WTC11 (cell line): Measurements from ENCODE around the gene DCLK2. TPM values are rescaled to one million over a fixed set of nuclear protein-coding genes. Genes with fewer than 3 reads are reported as not detected.

Experiments
- ATAC-seq: fragments of 200-7000 bp; cut with Tn5 transposase; 2 replicates; pipeline ENCODE4 v1.10.0; 2021; ENCODE audit warnings: mild to moderate bottlenecking, moderate library complexity
- CTCF ChIA-PET: fragments of 300-600 bp; sonication (Branson Sonifier 250); formaldehyde crosslinking; loops from one replicate; lab custom pipeline; 2021; ENCODE audit warnings: antibody characterized with exemption; lab: Charles Lee
- POLR2A ChIA-PET: fragments of 350-600 bp; sonication (Branson Sonifier 250); formaldehyde crosslinking; loops from one replicate; lab custom pipeline; 2021; ENCODE audit warnings: antibody characterized with exemption; lab: Charles Lee
- DNase-seq: peaks from one replicate; pipeline ENCODE4 v3.0.0; 2021; ENCODE audit warnings: low spot score
- H3K27ac Mint-ChIP-seq: 2 replicates; pipeline ENCODE4 v1.8.0; 2021; ENCODE audit warnings: mixed read lengths
- H3K27me3 Mint-ChIP-seq: 2 replicates; pipeline ENCODE4 v1.8.0; 2021; ENCODE audit warnings: low read depth, mild to moderate bottlenecking, moderate library complexity, mixed read lengths
- H3K36me3 Mint-ChIP-seq: 2 replicates; pipeline ENCODE4 v1.8.0; 2021; ENCODE audit warnings: mixed read lengths
- H3K4me1 Mint-ChIP-seq: 2 replicates; pipeline ENCODE4 v1.8.0; 2022; ENCODE audit warnings: mixed read lengths
- H3K4me3 Mint-ChIP-seq: 2 replicates; pipeline ENCODE4 v1.8.0; 2021; ENCODE audit warnings: mild to moderate bottlenecking, moderate library complexity, mixed read lengths
- H3K9me3 Mint-ChIP-seq: 2 replicates; pipeline ENCODE4 v1.8.0; 2021; ENCODE audit warnings: mixed read lengths
- E2F5 ChIP-seq: sonication (generic); formaldehyde crosslinking; IDR thresholded peaks from 2 replicates; pipeline ENCODE4 v1.8.1; 2022; ENCODE audit warnings: mild to moderate bottlenecking, moderate library complexity, missing genetic modification reagents
- EMX1 ChIP-seq: fragments of 250-450 bp; sonication (Bioruptor Pico); IDR thresholded peaks from 2 replicates; pipeline ENCODE4 v1.8.0; 2021; ENCODE audit warnings: mild to moderate bottlenecking
- GABPB1 ChIP-seq: sonication (generic); formaldehyde crosslinking; IDR thresholded peaks from 2 replicates; pipeline ENCODE4 v1.8.1; 2023; ENCODE audit warnings: mild to moderate bottlenecking, missing genetic modification reagents
- MYBL2 ChIP-seq: sonication (generic); formaldehyde crosslinking; IDR thresholded peaks from 2 replicates; pipeline ENCODE4 v1.8.1; 2023; ENCODE audit warnings: mild to moderate bottlenecking, moderate library complexity, missing genetic modification reagents
- RELA ChIP-seq: sonication (generic); formaldehyde crosslinking; IDR thresholded peaks from 2 replicates; pipeline ENCODE4 v1.8.1; 2022; ENCODE audit warnings: missing genetic modification reagents, mild to moderate bottlenecking, borderline replicate concordance
- SP1 ChIP-seq: sonication (generic); formaldehyde crosslinking; conservative IDR thresholded peaks from 2 replicates; pipeline ENCODE4 v1.8.1; 2022; ENCODE audit warnings: missing genetic modification reagents
- STAT6 ChIP-seq: sonication (generic); formaldehyde crosslinking; conservative IDR thresholded peaks from 2 replicates; pipeline ENCODE4 v1.8.1; 2023; ENCODE audit warnings: mild to moderate bottlenecking, low read depth, missing genetic modification reagents, moderate library complexity
- TCF7 ChIP-seq: sonication (generic); formaldehyde crosslinking; IDR thresholded peaks from 2 replicates; pipeline ENCODE4 v1.8.0; 2022; ENCODE audit warnings: mild to moderate bottlenecking, low read depth, missing genetic modification reagents, moderate library complexity
- TP53 ChIP-seq: sonication (generic); formaldehyde crosslinking; IDR thresholded peaks from 2 replicates; pipeline ENCODE4 v1.8.1; 2023; ENCODE audit warnings: mild to moderate bottlenecking, missing genetic modification reagents
- USF2 ChIP-seq: sonication (generic); formaldehyde crosslinking; IDR thresholded peaks from 2 replicates; pipeline ENCODE4 v1.8.1; 2023; ENCODE audit warnings: mild to moderate bottlenecking, missing genetic modification reagents, moderate library complexity
- ZBTB21 ChIP-seq: sonication (generic); formaldehyde crosslinking; IDR thresholded peaks from 2 replicates; pipeline ENCODE4 v1.8.1; 2023; ENCODE audit warnings: mild to moderate bottlenecking, missing genetic modification reagents, borderline replicate concordance
- ZNF396 ChIP-seq: fragments of 250-450 bp; sonication (Bioruptor Pico); IDR thresholded peaks from 2 replicates; pipeline ENCODE4 v1.8.0; 2021; ENCODE audit warnings: mild to moderate bottlenecking, moderate library complexity, borderline replicate concordance
- total RNA-seq: library from RNA; stranded (reverse); gene quantifications from 3 replicates; pipeline ENCODE4 v1.2.3, GENCODE V29; 2021
- TF ChIP-seq, protein P1 (sequence below): sonication (generic); formaldehyde crosslinking; IDR thresholded peaks from 2 replicates; pipeline ENCODE4 v1.8.0; 2022; ENCODE audit warnings: mild to moderate bottlenecking, missing genetic modification reagents
- TF ChIP-seq, protein P2 (sequence below): fragments of 250-450 bp; sonication (Bioruptor Pico); IDR thresholded peaks from 2 replicates; pipeline ENCODE4 v2.1.2; 2022; ENCODE audit warnings: mild to moderate bottlenecking, moderate library complexity
- TF ChIP-seq, protein P3 (sequence below): fragments of 250-450 bp; sonication (Bioruptor Pico); IDR thresholded peaks from 2 replicates; pipeline ENCODE4 v1.9.0; 2021; ENCODE audit warnings: mild to moderate bottlenecking, borderline replicate concordance
- TF ChIP-seq, protein P4 (sequence below): sonication (generic); formaldehyde crosslinking; IDR thresholded peaks from 2 replicates; pipeline ENCODE4 v1.8.0; 2023; ENCODE audit warnings: missing genetic modification reagents, mild to moderate bottlenecking, borderline replicate concordance
- TF ChIP-seq, protein P5 (sequence below): sonication (generic); formaldehyde crosslinking; IDR thresholded peaks from 2 replicates; pipeline ENCODE4 v1.8.1; 2023; ENCODE audit warnings: mild to moderate bottlenecking, missing genetic modification reagents, moderate library complexity

DCLK2 gene
- total RNA-seq, 1 experiment from 2014 or later = 0.17 TPM

- TF ChIP-seq E2F5 (CRISPR knock-in tag) = no peak
Measured at GRCh38 chr4:150262611-150263010, 184.4 kb downstream of the DCLK2 start (continued).

DNA sequence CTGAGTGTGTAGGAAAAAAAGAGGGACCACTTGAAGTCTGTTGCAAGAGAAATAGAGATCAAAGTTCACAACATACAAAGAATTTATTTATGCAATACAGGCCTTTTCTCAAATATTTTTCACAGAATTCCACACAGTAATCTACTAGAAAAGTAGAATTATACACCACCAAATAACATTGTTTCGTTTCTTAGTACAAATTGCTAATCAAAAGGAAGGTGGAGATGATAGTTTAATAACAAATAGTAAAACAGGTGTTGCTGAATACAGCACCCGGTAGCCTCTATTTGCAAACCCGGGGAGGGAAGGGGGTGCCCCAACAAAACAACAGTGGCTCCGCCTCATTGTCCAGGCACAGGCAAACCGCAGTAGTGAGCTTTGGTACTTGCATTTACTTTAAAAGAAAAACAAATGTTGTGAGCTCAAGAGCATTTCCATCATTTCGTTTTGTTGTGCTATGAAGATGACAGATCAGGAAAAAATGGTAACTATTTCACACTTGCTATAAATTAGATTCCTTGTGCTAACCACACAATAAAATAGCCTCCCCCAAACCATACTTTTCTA lies 186.4 kb downstream of the DCLK2 start:
- Mint-ChIP-seq H3K4me3 (no peak overlapping the region), H3K4me1 (peaks cover 17% of the 10 kb centered on the region), H3K27me3 (no peaks in the 10 kb centered on the region), H3K36me3 (0 out of 2 replicates have a peak, but pooled peaks cover under 1% of the 10 kb centered on the region), H3K27ac (no peak overlapping the region), H3K9me3 (no peaks in the 10 kb centered on the region)
- POLR2A ChIA-PET = no interaction called here
- CTCF ChIA-PET = no interaction called here
- DNase-seq (no peak), ATAC-seq (no peak)
- no peak for TF ChIP-seq TP53 (CRISPR knock-in tag)
- TF ChIP-seq, protein P1, sequence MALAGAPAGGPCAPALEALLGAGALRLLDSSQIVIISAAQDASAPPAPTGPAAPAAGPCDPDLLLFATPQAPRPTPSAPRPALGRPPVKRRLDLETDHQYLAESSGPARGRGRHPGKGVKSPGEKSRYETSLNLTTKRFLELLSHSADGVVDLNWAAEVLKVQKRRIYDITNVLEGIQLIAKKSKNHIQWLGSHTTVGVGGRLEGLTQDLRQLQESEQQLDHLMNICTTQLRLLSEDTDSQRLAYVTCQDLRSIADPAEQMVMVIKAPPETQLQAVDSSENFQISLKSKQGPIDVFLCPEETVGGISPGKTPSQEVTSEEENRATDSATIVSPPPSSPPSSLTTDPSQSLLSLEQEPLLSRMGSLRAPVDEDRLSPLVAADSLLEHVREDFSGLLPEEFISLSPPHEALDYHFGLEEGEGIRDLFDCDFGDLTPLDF = no peak
- TF ChIP-seq SP1 (CRISPR knock-in tag) = no peak
- no peak for TF ChIP-seq STAT6 (CRISPR knock-in tag)
- TF ChIP-seq RELA (CRISPR knock-in tag) = no peak
- TF ChIP-seq TCF7 (CRISPR knock-in tag) = no peak
- TF ChIP-seq USF2 (CRISPR knock-in tag) = no peak
- no peak for TF ChIP-seq ZNF396 (CRISPR knock-in tag)
- TF ChIP-seq GABPB1 (CRISPR knock-in tag) = no peak
- no peak for TF ChIP-seq EMX1 (CRISPR knock-in tag)
- TF ChIP-seq, protein P2, sequence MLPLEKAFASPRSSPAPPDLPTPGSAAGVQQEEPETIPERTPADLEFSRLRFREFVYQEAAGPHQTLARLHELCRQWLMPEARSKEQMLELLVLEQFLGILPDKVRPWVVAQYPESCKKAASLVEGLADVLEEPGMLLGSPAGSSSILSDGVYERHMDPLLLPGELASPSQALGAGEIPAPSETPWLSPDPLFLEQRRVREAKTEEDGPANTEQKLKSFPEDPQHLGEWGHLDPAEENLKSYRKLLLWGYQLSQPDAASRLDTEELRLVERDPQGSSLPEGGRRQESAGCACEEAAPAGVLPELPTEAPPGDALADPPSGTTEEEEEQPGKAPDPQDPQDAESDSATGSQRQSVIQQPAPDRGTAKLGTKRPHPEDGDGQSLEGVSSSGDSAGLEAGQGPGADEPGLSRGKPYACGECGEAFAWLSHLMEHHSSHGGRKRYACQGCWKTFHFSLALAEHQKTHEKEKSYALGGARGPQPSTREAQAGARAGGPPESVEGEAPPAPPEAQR (CRISPR knock-in tag) = no peak
- TF ChIP-seq, protein P3, sequence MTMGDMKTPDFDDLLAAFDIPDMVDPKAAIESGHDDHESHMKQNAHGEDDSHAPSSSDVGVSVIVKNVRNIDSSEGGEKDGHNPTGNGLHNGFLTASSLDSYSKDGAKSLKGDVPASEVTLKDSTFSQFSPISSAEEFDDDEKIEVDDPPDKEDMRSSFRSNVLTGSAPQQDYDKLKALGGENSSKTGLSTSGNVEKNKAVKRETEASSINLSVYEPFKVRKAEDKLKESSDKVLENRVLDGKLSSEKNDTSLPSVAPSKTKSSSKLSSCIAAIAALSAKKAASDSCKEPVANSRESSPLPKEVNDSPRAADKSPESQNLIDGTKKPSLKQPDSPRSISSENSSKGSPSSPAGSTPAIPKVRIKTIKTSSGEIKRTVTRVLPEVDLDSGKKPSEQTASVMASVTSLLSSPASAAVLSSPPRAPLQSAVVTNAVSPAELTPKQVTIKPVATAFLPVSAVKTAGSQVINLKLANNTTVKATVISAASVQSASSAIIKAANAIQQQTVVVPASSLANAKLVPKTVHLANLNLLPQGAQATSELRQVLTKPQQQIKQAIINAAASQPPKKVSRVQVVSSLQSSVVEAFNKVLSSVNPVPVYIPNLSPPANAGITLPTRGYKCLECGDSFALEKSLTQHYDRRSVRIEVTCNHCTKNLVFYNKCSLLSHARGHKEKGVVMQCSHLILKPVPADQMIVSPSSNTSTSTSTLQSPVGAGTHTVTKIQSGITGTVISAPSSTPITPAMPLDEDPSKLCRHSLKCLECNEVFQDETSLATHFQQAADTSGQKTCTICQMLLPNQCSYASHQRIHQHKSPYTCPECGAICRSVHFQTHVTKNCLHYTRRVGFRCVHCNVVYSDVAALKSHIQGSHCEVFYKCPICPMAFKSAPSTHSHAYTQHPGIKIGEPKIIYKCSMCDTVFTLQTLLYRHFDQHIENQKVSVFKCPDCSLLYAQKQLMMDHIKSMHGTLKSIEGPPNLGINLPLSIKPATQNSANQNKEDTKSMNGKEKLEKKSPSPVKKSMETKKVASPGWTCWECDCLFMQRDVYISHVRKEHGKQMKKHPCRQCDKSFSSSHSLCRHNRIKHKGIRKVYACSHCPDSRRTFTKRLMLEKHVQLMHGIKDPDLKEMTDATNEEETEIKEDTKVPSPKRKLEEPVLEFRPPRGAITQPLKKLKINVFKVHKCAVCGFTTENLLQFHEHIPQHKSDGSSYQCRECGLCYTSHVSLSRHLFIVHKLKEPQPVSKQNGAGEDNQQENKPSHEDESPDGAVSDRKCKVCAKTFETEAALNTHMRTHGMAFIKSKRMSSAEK (CRISPR knock-in tag) = no peak
- TF ChIP-seq ZBTB21 (CRISPR knock-in tag) = no peak
- TF ChIP-seq, protein P4, sequence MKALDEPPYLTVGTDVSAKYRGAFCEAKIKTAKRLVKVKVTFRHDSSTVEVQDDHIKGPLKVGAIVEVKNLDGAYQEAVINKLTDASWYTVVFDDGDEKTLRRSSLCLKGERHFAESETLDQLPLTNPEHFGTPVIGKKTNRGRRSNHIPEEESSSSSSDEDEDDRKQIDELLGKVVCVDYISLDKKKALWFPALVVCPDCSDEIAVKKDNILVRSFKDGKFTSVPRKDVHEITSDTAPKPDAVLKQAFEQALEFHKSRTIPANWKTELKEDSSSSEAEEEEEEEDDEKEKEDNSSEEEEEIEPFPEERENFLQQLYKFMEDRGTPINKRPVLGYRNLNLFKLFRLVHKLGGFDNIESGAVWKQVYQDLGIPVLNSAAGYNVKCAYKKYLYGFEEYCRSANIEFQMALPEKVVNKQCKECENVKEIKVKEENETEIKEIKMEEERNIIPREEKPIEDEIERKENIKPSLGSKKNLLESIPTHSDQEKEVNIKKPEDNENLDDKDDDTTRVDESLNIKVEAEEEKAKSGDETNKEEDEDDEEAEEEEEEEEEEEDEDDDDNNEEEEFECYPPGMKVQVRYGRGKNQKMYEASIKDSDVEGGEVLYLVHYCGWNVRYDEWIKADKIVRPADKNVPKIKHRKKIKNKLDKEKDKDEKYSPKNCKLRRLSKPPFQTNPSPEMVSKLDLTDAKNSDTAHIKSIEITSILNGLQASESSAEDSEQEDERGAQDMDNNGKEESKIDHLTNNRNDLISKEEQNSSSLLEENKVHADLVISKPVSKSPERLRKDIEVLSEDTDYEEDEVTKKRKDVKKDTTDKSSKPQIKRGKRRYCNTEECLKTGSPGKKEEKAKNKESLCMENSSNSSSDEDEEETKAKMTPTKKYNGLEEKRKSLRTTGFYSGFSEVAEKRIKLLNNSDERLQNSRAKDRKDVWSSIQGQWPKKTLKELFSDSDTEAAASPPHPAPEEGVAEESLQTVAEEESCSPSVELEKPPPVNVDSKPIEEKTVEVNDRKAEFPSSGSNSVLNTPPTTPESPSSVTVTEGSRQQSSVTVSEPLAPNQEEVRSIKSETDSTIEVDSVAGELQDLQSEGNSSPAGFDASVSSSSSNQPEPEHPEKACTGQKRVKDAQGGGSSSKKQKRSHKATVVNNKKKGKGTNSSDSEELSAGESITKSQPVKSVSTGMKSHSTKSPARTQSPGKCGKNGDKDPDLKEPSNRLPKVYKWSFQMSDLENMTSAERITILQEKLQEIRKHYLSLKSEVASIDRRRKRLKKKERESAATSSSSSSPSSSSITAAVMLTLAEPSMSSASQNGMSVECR (CRISPR knock-in tag) = no peak
- TF ChIP-seq, protein P5, sequence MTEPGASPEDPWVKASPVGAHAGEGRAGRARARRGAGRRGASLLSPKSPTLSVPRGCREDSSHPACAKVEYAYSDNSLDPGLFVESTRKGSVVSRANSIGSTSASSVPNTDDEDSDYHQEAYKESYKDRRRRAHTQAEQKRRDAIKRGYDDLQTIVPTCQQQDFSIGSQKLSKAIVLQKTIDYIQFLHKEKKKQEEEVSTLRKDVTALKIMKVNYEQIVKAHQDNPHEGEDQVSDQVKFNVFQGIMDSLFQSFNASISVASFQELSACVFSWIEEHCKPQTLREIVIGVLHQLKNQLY = no peak
- no peak for TF ChIP-seq MYBL2
